WTC11 (cell line): Measurements from ENCODE around the gene NKX2-1. TPM values are rescaled to one million over a fixed set of nuclear protein-coding genes. Genes with fewer than 3 reads are reported as not detected.
A peak's percentile ranks its signal among the peaks of the same experiment; 100 is the strongest.

Source experiments
- ATAC-seq: fragments of 200-7000 bp; cut with Tn5 transposase; 2 replicates; pipeline ENCODE4 v1.10.0; 2021; ENCODE audit warnings: mild to moderate bottlenecking, moderate library complexity
- CTCF ChIA-PET: fragments of 300-600 bp; sonication (Branson Sonifier 250); formaldehyde crosslinking; loops from one replicate; lab custom pipeline; 2021; ENCODE audit warnings: antibody characterized with exemption; lab: Charles Lee
- POLR2A ChIA-PET: fragments of 350-600 bp; sonication (Branson Sonifier 250); formaldehyde crosslinking; loops from one replicate; lab custom pipeline; 2021; ENCODE audit warnings: antibody characterized with exemption; lab: Charles Lee
- DNase-seq: peaks from one replicate; pipeline ENCODE4 v3.0.0; 2021; ENCODE audit warnings: low spot score
- H3K27ac Mint-ChIP-seq: 2 replicates; pipeline ENCODE4 v1.8.0; 2021; ENCODE audit warnings: mixed read lengths
- H3K27me3 Mint-ChIP-seq: 2 replicates; pipeline ENCODE4 v1.8.0; 2021; ENCODE audit warnings: low read depth, mild to moderate bottlenecking, moderate library complexity, mixed read lengths
- H3K36me3 Mint-ChIP-seq: 2 replicates; pipeline ENCODE4 v1.8.0; 2021; ENCODE audit warnings: mixed read lengths
- H3K4me1 Mint-ChIP-seq: 2 replicates; pipeline ENCODE4 v1.8.0; 2022; ENCODE audit warnings: mixed read lengths
- H3K4me3 Mint-ChIP-seq: 2 replicates; pipeline ENCODE4 v1.8.0; 2021; ENCODE audit warnings: mild to moderate bottlenecking, moderate library complexity, mixed read lengths
- H3K9me3 Mint-ChIP-seq: 2 replicates; pipeline ENCODE4 v1.8.0; 2021; ENCODE audit warnings: mixed read lengths
- ELF4 ChIP-seq: sonication (generic); formaldehyde crosslinking; IDR thresholded peaks from 2 replicates; pipeline ENCODE4 v1.8.1; 2022; ENCODE audit warnings: low read depth, mild to moderate bottlenecking, moderate library complexity, missing genetic modification reagents
- EMX1 ChIP-seq: fragments of 250-450 bp; sonication (Bioruptor Pico); IDR thresholded peaks from 2 replicates; pipeline ENCODE4 v1.8.0; 2021; ENCODE audit warnings: mild to moderate bottlenecking
- GABPB1 ChIP-seq: sonication (generic); formaldehyde crosslinking; IDR thresholded peaks from 2 replicates; pipeline ENCODE4 v1.8.1; 2023; ENCODE audit warnings: mild to moderate bottlenecking, missing genetic modification reagents
- GTF2I ChIP-seq: fragments of 250-450 bp; sonication (Bioruptor Pico); conservative IDR thresholded peaks from 2 replicates; pipeline ENCODE4 v1.4.0; 2021; ENCODE audit warnings: mild to moderate bottlenecking
- HMGA2 ChIP-seq: fragments of 250-450 bp; sonication (Bioruptor Pico); IDR thresholded peaks from 2 replicates; pipeline ENCODE4 v1.4.0; 2021; ENCODE audit warnings: mild to moderate bottlenecking, moderate library complexity
- JAZF1 ChIP-seq: fragments of 250-450 bp; sonication (Bioruptor Pico); IDR thresholded peaks from 2 replicates; pipeline ENCODE4 v1.9.0; 2021; ENCODE audit warnings: moderate library complexity, mild to moderate bottlenecking, inconsistent platforms
- MYBL2 ChIP-seq: sonication (generic); formaldehyde crosslinking; IDR thresholded peaks from 2 replicates; pipeline ENCODE4 v1.8.1; 2023; ENCODE audit warnings: mild to moderate bottlenecking, moderate library complexity, missing genetic modification reagents
- NFE2L1 ChIP-seq: sonication (generic); formaldehyde crosslinking; IDR thresholded peaks from 2 replicates; pipeline ENCODE4 v1.8.1; 2023; ENCODE audit warnings: missing genetic modification reagents
- NR1H2 ChIP-seq: sonication (generic); formaldehyde crosslinking; IDR thresholded peaks from 2 replicates; pipeline ENCODE4 v1.9.0; 2021; ENCODE audit warnings: mild to moderate bottlenecking, moderate library complexity, missing genetic modification reagents
- OVOL2 ChIP-seq: fragments of 250-450 bp; sonication (Bioruptor Pico); IDR thresholded peaks from 2 replicates; pipeline ENCODE4 v1.9.0; 2021; ENCODE audit warnings: mild to moderate bottlenecking, borderline replicate concordance
- PRRX2 ChIP-seq: fragments of 250-450 bp; sonication (Bioruptor Pico); IDR thresholded peaks from 2 replicates; pipeline ENCODE4 v1.8.0; 2021; ENCODE audit warnings: mild to moderate bottlenecking
- RORB ChIP-seq: fragments of 250-450 bp; sonication (Bioruptor Pico); IDR thresholded peaks from 2 replicates; pipeline ENCODE4 v1.9.0; 2021; ENCODE audit warnings: mild to moderate bottlenecking
- SOX15 ChIP-seq: fragments of 250-450 bp; sonication (Bioruptor Pico); IDR thresholded peaks from 2 replicates; pipeline ENCODE4 v1.9.0; 2021; ENCODE audit warnings: mild to moderate bottlenecking
- ZNF263 ChIP-seq: sonication (generic); formaldehyde crosslinking; IDR thresholded peaks from 2 replicates; pipeline ENCODE4 v1.8.1; 2022; ENCODE audit warnings: low read depth, mild to moderate bottlenecking, moderate library complexity, missing genetic modification reagents
- total RNA-seq: library from RNA; stranded (reverse); gene quantifications from 3 replicates; pipeline ENCODE4 v1.2.3, GENCODE V29; 2021
- TF ChIP-seq, protein P1 (sequence below): sonication (generic); formaldehyde crosslinking; IDR thresholded peaks from 2 replicates; pipeline ENCODE4 v1.8.1; 2023; ENCODE audit warnings: mild to moderate bottlenecking, missing genetic modification reagents
- TF ChIP-seq, protein P2 (sequence below): fragments of 250-450 bp; sonication (Bioruptor Pico); IDR thresholded peaks from 2 replicates; pipeline ENCODE4 v2.1.2; 2022; ENCODE audit warnings: mild to moderate bottlenecking, moderate library complexity
- TF ChIP-seq, protein P3 (sequence below): sonication (generic); formaldehyde crosslinking; IDR thresholded peaks from 2 replicates; pipeline ENCODE4 v1.8.0; 2022; ENCODE audit warnings: mild to moderate bottlenecking, missing genetic modification reagents

Gene NKX2-1
- total RNA-seq, 1 experiment from 2014 or later = not detected

DNA sequence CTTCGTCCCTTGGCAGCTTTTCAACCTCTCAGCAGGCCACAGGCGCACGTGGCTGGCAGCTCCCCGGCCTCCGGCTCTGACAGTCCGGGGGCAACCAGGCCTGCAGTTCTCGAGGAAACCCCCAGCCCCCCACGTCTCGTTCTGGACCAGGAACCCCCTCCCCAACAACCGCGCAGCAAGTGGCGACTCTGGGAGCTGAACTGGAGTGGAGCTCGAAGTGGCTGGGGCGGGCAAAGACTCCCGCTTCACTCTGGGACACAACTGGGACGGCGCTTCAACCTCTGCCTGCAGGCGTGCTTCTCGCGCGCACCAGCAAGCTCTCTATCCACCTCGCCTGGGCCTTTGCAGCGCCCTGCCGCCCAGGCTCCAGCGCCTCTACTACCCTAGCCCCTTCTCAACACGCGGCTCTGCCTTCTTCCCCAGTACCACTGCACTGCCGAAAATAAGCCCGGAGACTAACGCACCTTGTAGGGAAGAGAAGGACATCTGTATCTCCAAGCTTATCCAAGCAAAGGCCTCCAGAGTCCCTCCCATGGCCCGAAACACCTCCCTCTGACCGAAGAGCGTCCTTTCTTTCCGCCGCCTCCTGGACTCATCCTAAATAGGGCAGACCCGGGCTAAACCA is 2.4 kb upstream of the NKX2-1 start:
- peak overlapping the region; percentile 29; the same call in 1 of the 2 replicates for H3K4me3 Mint-ChIP-seq

DNA sequence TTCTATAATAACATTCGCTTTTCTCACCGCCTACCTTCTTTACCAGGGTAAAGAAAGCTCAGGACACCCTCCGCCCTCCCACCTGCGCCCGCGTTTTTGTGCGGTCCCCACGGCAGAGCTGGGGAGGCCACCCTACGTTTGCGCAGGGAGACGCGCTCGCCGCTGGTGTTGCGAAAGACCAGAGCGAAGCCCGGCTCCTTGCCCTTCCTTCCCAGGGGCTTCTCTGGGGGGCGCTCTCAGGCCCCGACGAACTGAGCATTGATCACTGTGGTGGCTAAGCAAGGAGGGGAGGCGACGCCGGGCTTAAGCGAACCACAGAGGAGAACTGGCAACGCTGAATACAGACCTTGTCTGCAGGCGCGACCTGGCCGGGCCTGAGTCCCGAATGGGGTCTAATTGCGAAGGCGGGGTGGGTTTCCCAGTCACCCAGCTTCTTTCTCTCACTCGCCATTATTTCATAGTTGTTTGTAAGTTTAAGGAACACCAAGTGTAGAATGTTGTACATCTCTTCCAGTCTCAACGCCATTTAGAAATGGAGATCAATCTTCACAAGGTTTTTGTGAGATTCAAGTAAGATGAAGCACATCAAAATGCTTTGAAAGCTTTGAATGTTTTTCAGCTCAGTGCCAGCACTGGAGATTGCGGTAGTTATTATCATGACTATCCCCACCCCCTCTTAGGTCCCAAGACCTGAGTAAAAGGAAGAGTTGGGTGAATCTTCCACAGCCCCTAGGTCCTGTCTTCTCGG is 1.7 kb upstream of the NKX2-1 start:
- H3K4me3 Mint-ChIP-seq = peak overlapping the region; percentile 57
- H3K27ac Mint-ChIP-seq = no peak overlapping the region
- H3K36me3 Mint-ChIP-seq = no peaks in the 10 kb centered on the region
- TF ChIP-seq NFE2L1 (CRISPR knock-in tag) (no peak), SOX15 (CRISPR knock-in tag) (no peak), GTF2I (CRISPR knock-in tag) (no peak), RORB (CRISPR knock-in tag) (no peak), EMX1 (CRISPR knock-in tag) (no peak), JAZF1 (CRISPR knock-in tag) (no peak), HMGA2 (CRISPR knock-in tag) (no peak), GABPB1 (CRISPR knock-in tag) (no peak), ZNF263 (no peak), NR1H2 (no peak)
- TF ChIP-seq, protein P1, sequence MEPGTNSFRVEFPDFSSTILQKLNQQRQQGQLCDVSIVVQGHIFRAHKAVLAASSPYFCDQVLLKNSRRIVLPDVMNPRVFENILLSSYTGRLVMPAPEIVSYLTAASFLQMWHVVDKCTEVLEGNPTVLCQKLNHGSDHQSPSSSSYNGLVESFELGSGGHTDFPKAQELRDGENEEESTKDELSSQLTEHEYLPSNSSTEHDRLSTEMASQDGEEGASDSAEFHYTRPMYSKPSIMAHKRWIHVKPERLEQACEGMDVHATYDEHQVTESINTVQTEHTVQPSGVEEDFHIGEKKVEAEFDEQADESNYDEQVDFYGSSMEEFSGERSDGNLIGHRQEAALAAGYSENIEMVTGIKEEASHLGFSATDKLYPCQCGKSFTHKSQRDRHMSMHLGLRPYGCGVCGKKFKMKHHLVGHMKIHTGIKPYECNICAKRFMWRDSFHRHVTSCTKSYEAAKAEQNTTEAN (CRISPR knock-in tag) = no peak
- TF ChIP-seq, protein P2, sequence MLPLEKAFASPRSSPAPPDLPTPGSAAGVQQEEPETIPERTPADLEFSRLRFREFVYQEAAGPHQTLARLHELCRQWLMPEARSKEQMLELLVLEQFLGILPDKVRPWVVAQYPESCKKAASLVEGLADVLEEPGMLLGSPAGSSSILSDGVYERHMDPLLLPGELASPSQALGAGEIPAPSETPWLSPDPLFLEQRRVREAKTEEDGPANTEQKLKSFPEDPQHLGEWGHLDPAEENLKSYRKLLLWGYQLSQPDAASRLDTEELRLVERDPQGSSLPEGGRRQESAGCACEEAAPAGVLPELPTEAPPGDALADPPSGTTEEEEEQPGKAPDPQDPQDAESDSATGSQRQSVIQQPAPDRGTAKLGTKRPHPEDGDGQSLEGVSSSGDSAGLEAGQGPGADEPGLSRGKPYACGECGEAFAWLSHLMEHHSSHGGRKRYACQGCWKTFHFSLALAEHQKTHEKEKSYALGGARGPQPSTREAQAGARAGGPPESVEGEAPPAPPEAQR (CRISPR knock-in tag) = no peak
- H3K27me3 Mint-ChIP-seq = peaks cover 98% of the 10 kb centered on the region
- H3K9me3 Mint-ChIP-seq = no peaks in the 10 kb centered on the region
- H3K4me1 Mint-ChIP-seq = peaks cover 29% of the 10 kb centered on the region
- DNase-seq (peak; percentile 69), ATAC-seq (no peak)
- CTCF ChIA-PET = interaction anchor here (0.8 to 9.3 kb wide), 20 partner anchors 7 to 1073 kb away, joined by 3 to 159 read pairs (median 5); partner anchors contain the start of genes FOXA1, MBIP, NKX2-8 and TTC6
- POLR2A ChIA-PET = interaction anchor here (1.2 to 1.6 kb wide), 2 partner anchors 12 to 62 kb away, joined by 3 to 7 read pairs; no protein-coding TSS in a partner anchor

More for the DNA sequence above, 2.4 kb upstream of the NKX2-1 start:
- DNase-seq = peak; percentile 54
- ChIA-PET POLR2A (interaction anchor here (1.2 to 1.6 kb wide), 2 partner anchors 13 to 61 kb away, joined by 3 to 7 read pairs; no protein-coding TSS in a partner anchor), CTCF (interaction anchor here (0.8 to 9.3 kb wide), 20 partner anchors 8 to 1073 kb away, joined by 3 to 159 read pairs (median 12); partner anchors contain the start of genes FOXA1, NKX2-8 and TTC6)
- Mint-ChIP-seq H3K27ac (no peak overlapping the region), H3K4me1 (peaks cover 29% of the 10 kb centered on the region), H3K27me3 (peaks cover 100% of the 10 kb centered on the region), H3K36me3 (no peaks in the 10 kb centered on the region), H3K9me3 (no peaks in the 10 kb centered on the region)
- ATAC-seq = no peak
- TF ChIP-seq ZNF263 = no peak
- TF ChIP-seq, protein P3, sequence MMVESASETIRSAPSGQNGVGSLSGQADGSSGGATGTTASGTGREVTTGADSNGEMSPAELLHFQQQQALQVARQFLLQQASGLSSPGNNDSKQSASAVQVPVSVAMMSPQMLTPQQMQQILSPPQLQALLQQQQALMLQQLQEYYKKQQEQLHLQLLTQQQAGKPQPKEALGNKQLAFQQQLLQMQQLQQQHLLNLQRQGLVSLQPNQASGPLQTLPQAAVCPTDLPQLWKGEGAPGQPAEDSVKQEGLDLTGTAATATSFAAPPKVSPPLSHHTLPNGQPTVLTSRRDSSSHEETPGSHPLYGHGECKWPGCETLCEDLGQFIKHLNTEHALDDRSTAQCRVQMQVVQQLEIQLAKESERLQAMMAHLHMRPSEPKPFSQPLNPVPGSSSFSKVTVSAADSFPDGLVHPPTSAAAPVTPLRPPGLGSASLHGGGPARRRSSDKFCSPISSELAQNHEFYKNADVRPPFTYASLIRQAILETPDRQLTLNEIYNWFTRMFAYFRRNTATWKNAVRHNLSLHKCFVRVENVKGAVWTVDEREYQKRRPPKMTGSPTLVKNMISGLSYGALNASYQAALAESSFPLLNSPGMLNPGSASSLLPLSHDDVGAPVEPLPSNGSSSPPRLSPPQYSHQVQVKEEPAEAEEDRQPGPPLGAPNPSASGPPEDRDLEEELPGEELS = 0 out of 2 replicates have a peak, but pooled peaks have one; percentile 38
- TF ChIP-seq OVOL2 (CRISPR knock-in tag) = no peak
- TF ChIP-seq ELF4 (CRISPR knock-in tag) = no peak
- TF ChIP-seq MYBL2 (CRISPR knock-in tag) = no peak
- TF ChIP-seq PRRX2 (CRISPR knock-in tag) = no peak
- no peak for TF ChIP-seq GTF2I (CRISPR knock-in tag)
